Body of pancreas (tissue), 4 donors: Measurements from ENCODE around the gene ROBO2.

Source experiments
- CTCF ChIP-seq, 7 experiments: fragments of 450-650 bp in 4 of 7; fragments of 200-600 bp in 3 of 7; sonication (generic) in 3 of 7; IDR thresholded peaks; one replicate each; pipeline ENCODE4 v1.5.1; 2016 to 2019; ENCODE audit warnings: antibody characterized with exemption in 7 of 7
- POLR2A ChIP-seq, 3 donors: fragments of 450-650 bp; IDR thresholded peaks; one replicate each; pipeline ENCODE4 v1.6.1; 2016; ENCODE audit warnings: antibody characterized with exemption in 3 of 3, mild to moderate bottlenecking in 2 of 3

- TF ChIP-seq CTCF (IDR thresholded peaks at IDR 0.05) (no peak), POLR2A (IDR thresholded peaks at IDR 0.05) (no peak)
Observed at GRCh38 chr3:77150028-77150427, 110.1 kb downstream of the ROBO2 start.
